GM10266 (cell line): ENCODE data around the gene SLC6A17.

Experiments used
- DNase-seq: peaks from one replicate; pipeline ENCODE4 v3.0.0; 2012; ENCODE audit errors: extremely low spot score
- CTCF ChIP-seq: IDR thresholded peaks from 2 replicates; pipeline ENCODE4 v1.5.1; 2012; ENCODE audit warnings: mild to moderate bottlenecking, low read depth; ENCODE audit not compliant: control insufficient read depth, insufficient read depth; ENCODE audit errors: missing control alignments

The SLC6A17 gene

GRCh38 chr1:110152133-110152785, 2.0 kb downstream of the SLC6A17 start:
- TF ChIP-seq CTCF: no peak
- no peak for DNase-seq

GRCh38 chr1:110153407-110153950, 3.2 kb downstream of the SLC6A17 start:
- no peak for DNase-seq

GRCh38 chr1:110155878-110156522, 5.7 kb downstream of the SLC6A17 start:
- DNase-seq: peak; percentile 73
- no peak for TF ChIP-seq CTCF

More at GRCh38 chr1:110153407-110153950, 3.2 kb downstream of the SLC6A17 start:
- no peak for TF ChIP-seq CTCF

GRCh38 chr1:110158261-110158660, 8.0 kb downstream of the SLC6A17 start:
- TF ChIP-seq CTCF: no peak
- DNase-seq: no peak

- TF ChIP-seq CTCF: no peak
- DNase-seq: no peak
These were observed 8.9 kb downstream of the SLC6A17 start for GRCh38 chr1:110159168-110159567.

GRCh38 chr1:110160538-110161100, 10.3 kb downstream of the SLC6A17 start:
- no peak for TF ChIP-seq CTCF
- DNase-seq: no peak

GRCh38 chr1:110161165-110161564, 10.9 kb downstream of the SLC6A17 start:
- no peak for DNase-seq
- no peak for TF ChIP-seq CTCF
